HepG2 (cell line): ENCODE results near the gene WBP1. TPM values are rescaled to one million over a fixed set of nuclear protein-coding genes. Genes with fewer than 3 reads are reported as not detected.

Experiments used
- AGO2 ChIP-seq: fragments of 200-400 bp; formaldehyde crosslinking; optimal IDR thresholded peaks from 2 replicates; pipeline ENCODE3; 2017; ENCODE audit warnings: mild to moderate bottlenecking, low read depth, low read length, moderate library complexity
- AKAP8 ChIP-seq: sonication (generic); formaldehyde crosslinking; IDR thresholded peaks from 2 replicates; pipeline ENCODE4 v1.5.1; 2020; ENCODE audit warnings: mild to moderate bottlenecking, missing genetic modification reagents
- ETS1 ChIP-seq: sonication (generic); formaldehyde crosslinking; IDR thresholded peaks from 2 replicates; pipeline ENCODE4 v1.4.0; 2020; ENCODE audit warnings: missing genetic modification reagents
- GLMP ChIP-seq: sonication (generic); formaldehyde crosslinking; IDR thresholded peaks from 2 replicates; pipeline ENCODE4 v1.9.0; 2021; ENCODE audit warnings: missing genetic modification reagents, mild to moderate bottlenecking, borderline replicate concordance
- HDAC2 ChIP-seq: sonication (generic); formaldehyde crosslinking; IDR thresholded peaks from 2 replicates; pipeline ENCODE4 v1.4.0; 2020; ENCODE audit warnings: missing genetic modification reagents
- MYNN ChIP-seq: sonication (generic); formaldehyde crosslinking; IDR thresholded peaks from 2 replicates; pipeline ENCODE4 v1.4.0; 2020; ENCODE audit warnings: mild to moderate bottlenecking, low read depth, missing genetic modification reagents
- PATZ1 ChIP-seq: sonication (generic); formaldehyde crosslinking; IDR thresholded peaks from 2 replicates; pipeline ENCODE4 v1.4.0; 2020; ENCODE audit warnings: missing genetic modification reagents
- PHF5A ChIP-seq: IDR thresholded peaks from one replicate; pipeline ENCODE4 v1.6.1; 2018; ENCODE audit warnings: low read depth, missing genetic modification reagents; ENCODE audit not compliant: unreplicated experiment
- RFX3 ChIP-seq: IDR thresholded peaks from 2 replicates; pipeline ENCODE4 v1.6.1; 2016; ENCODE audit warnings: missing biosample characterization, missing genetic modification reagents
- RFX5 ChIP-seq: IDR thresholded peaks from 2 replicates; pipeline ENCODE4 v1.6.1; 2011; ENCODE audit warnings: low read depth, low read length, improper control_type of control experiment
- SNRNP70 ChIP-seq: fragments of 200-400 bp; formaldehyde crosslinking; IDR thresholded peaks from 2 replicates; pipeline ENCODE4 v1.6.1; 2017; ENCODE audit warnings: mild to moderate bottlenecking, low read depth, low read length, moderate library complexity
- SRSF4 ChIP-seq: fragments of 200-400 bp; formaldehyde crosslinking; IDR thresholded peaks from one replicate; pipeline ENCODE4 v1.6.1; 2018; ENCODE audit warnings: mild to moderate bottlenecking, low read depth, low read length, moderate library complexity; ENCODE audit not compliant: poor library complexity, severe bottlenecking
- ZBTB4 ChIP-seq: sonication (generic); formaldehyde crosslinking; IDR thresholded peaks from 2 replicates; pipeline ENCODE4 v1.4.0; 2020; ENCODE audit warnings: missing genetic modification reagents, mild to moderate bottlenecking, borderline replicate concordance
- ZFP37 ChIP-seq: sonication (generic); formaldehyde crosslinking; IDR thresholded peaks from 2 replicates; pipeline ENCODE4 v1.4.0; 2020; ENCODE audit warnings: missing genetic modification reagents, borderline replicate concordance
- ZNF256 ChIP-seq: sonication (generic); formaldehyde crosslinking; conservative IDR thresholded peaks from 2 replicates; pipeline ENCODE4 v1.4.0; 2020; ENCODE audit warnings: missing genetic modification reagents
- ZNF350 ChIP-seq: sonication (generic); formaldehyde crosslinking; IDR thresholded peaks from 2 replicates; pipeline ENCODE4 v1.4.0; 2020; ENCODE audit warnings: mild to moderate bottlenecking, low read depth, missing genetic modification reagents, borderline replicate concordance
- ZNF703 ChIP-seq: sonication (generic); formaldehyde crosslinking; IDR thresholded peaks from 2 replicates; pipeline ENCODE4 v1.5.1; 2020; ENCODE audit warnings: missing genetic modification reagents, mild to moderate bottlenecking, moderate library complexity, borderline replicate concordance
- ZNF761 ChIP-seq: sonication (generic); formaldehyde crosslinking; conservative IDR thresholded peaks from 2 replicates; pipeline ENCODE4 v1.4.0; 2020; ENCODE audit warnings: mild to moderate bottlenecking, missing genetic modification reagents
- polyA plus RNA-seq, 8 experiments: library from polyadenylated mRNA; depleted of rRNA in 3 of 8; stranded (reverse) in 7 of 8; unstranded in 1 of 8; fragments of >200 nt; fragmentation: Illumina TruSeq in 4 of 8; extraction: Trizol in 4 of 8; gene quantifications; 2 replicates each; pipeline versions ENCODE4 v1.2.1 to v1.2.3, GENCODE V29; 2011 to 2016; ENCODE audit warnings: low read depth in 4 of 8, missing spikeins in 1 of 8, mixed read lengths in 1 of 8; ENCODE audit not compliant: insufficient read depth in 1 of 8
- total RNA-seq, 5 experiments: library from RNA; depleted of rRNA; stranded (reverse); fragments of >200 nt; fragmentation: Illumina TruSeq; extraction: Trizol; gene quantifications; 2 replicates each; pipeline ENCODE4 v1.2.3, GENCODE V29; 2016; ENCODE audit warnings: low read depth in 1 of 5
- TF ChIP-seq, protein P1 (sequence below): sonication (generic); formaldehyde crosslinking; IDR thresholded peaks from 2 replicates; pipeline ENCODE4 v1.4.0; 2020; ENCODE audit warnings: missing genetic modification reagents; ENCODE audit errors: not compliant biosample characterization

Gene WBP1
- total and polyA plus RNA-seq, 2 of the 13 experiments (the other 11 are each of a cell fraction or from before 2014, with no cell fraction given), result 38.8 to 85.7 TPM

GRCh38 chr2:74441690-74442482, 16.4 kb upstream of the WBP1 start, which contains the start of gene RTKN (continued):
- TF ChIP-seq, protein P1, sequence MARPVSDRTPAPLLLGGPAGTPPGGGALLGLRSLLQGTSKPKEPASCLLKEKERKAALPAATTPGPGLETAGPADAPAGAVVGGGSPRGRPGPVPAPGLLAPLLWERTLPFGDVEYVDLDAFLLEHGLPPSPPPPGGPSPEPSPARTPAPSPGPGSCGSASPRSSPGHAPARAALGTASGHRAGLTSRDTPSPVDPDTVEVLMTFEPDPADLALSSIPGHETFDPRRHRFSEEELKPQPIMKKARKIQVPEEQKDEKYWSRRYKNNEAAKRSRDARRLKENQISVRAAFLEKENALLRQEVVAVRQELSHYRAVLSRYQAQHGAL (CRISPR knock-in tag), result no peak
- no peak; the same call in 1 of the 2 replicates for TF ChIP-seq RFX5
- TF ChIP-seq SNRNP70, result no peak
- TF ChIP-seq ZFP37 (CRISPR knock-in tag), result peak; percentile 71; the same call in 1 of the 2 replicates
- TF ChIP-seq ZNF703 (CRISPR knock-in tag), result peak; percentile 88
- 0 out of 2 replicates have a peak, but pooled peaks have one; percentile 54 for TF ChIP-seq ZNF350
- peak; percentile 80 for TF ChIP-seq PATZ1 (CRISPR knock-in tag)
- peak; percentile 86 for TF ChIP-seq PHF5A (CRISPR knock-in tag)
- TF ChIP-seq GLMP (CRISPR knock-in tag), result 0 out of 2 replicates have a peak, but pooled peaks have one; percentile 72
- no peak for TF ChIP-seq ZBTB4 (CRISPR knock-in tag)
- TF ChIP-seq HDAC2 (CRISPR knock-in tag), result peak; percentile 26; the same call in 1 of the 2 replicates
- TF ChIP-seq ETS1 (CRISPR knock-in tag), result peak; percentile 66; the same call in 1 of the 2 replicates
- TF ChIP-seq ZNF256, result no peak; the same call in 1 of the 2 replicates
- peak; percentile 95 for TF ChIP-seq AKAP8
- TF ChIP-seq SRSF4, result no peak
- 0 out of 2 replicates have a peak, but pooled peaks have one; percentile 29 for TF ChIP-seq MYNN (CRISPR knock-in tag)
- TF ChIP-seq RFX3, result peak; percentile 33; the same call in 1 of the 2 replicates
- 0 out of 2 replicates have a peak, but pooled peaks have one; percentile 44 for TF ChIP-seq ZNF761 (CRISPR knock-in tag)
- TF ChIP-seq AGO2, result peak; percentile 98
